CD14-positive monocyte (primary cell): ENCODE results near the gene XYLB. TPM values are rescaled to one million over a fixed set of nuclear protein-coding genes. Genes with fewer than 3 reads are reported as not detected.

Experiments used
- DNase-seq, 3 donors: peaks; one replicate each; pipeline ENCODE4 v3.0.0-alpha.2; 2011 to 2022
- H2AFZ ChIP-seq: 2 replicates; pipeline ENCODE4 v1.6.0; 2012; ENCODE audit warnings: mild to moderate bottlenecking, low read depth, low read length, inconsistent platforms; ENCODE audit not compliant: insufficient read depth, poor library complexity, severe bottlenecking
- H3K27ac ChIP-seq, 2 donors: 1 replicate in 1 of 2; 2 replicates in 1 of 2; pipeline ENCODE4 v1.5.1; 2012 to 2013; ENCODE audit warnings: low read length in 2 of 2, control low read depth in 1 of 2, inconsistent platforms in 1 of 2, low read depth in 1 of 2, mild to moderate bottlenecking in 1 of 2
- H3K27me3 ChIP-seq, 2 donors: one replicate each; pipeline versions ENCODE4 v1.6.0 to v1.6.1; 2011 to 2013; ENCODE audit warnings: low read length in 2 of 2; ENCODE audit not compliant: control insufficient read depth in 2 of 2, insufficient read depth in 2 of 2
- H3K36me3 ChIP-seq, 2 donors: replicated peaks in 1 of 2; 1 replicate in 1 of 2; 2 replicates in 1 of 2; pipeline versions ENCODE4 v1.5.1 to v1.6.1; 2012 to 2013; ENCODE audit warnings: low read length in 2 of 2, control low read depth in 1 of 2, inconsistent platforms in 1 of 2, mild to moderate bottlenecking in 1 of 2; ENCODE audit not compliant: insufficient read depth in 2 of 2, control insufficient read depth in 1 of 2
- H3K4me1 ChIP-seq, 2 donors: 1 replicate in 1 of 2; 2 replicates in 1 of 2; pipeline versions ENCODE4 v1.5.1 to v1.6.1; 2012 to 2013; ENCODE audit warnings: low read length in 2 of 2, control low read depth in 1 of 2, inconsistent platforms in 1 of 2, mild to moderate bottlenecking in 1 of 2, moderate library complexity in 1 of 2; ENCODE audit not compliant: insufficient read depth in 2 of 2, control insufficient read depth in 1 of 2
- H3K4me2 ChIP-seq: replicated peaks from 2 replicates; pipeline ENCODE3; 2012; ENCODE audit warnings: low read length, moderate library complexity, mild to moderate bottlenecking; ENCODE audit not compliant: poor library complexity, severe bottlenecking; ENCODE audit errors: extremely low read depth
- H3K4me3 ChIP-seq, 3 experiments: fragments of 200-600 bp in 1 of 3; sonication (generic) in 1 of 3; replicated peaks in 1 of 3; 1 replicate in 2 of 3; 2 replicates in 1 of 3; pipeline ENCODE4 v1.5.1; 2011 to 2013; ENCODE audit warnings: low read length in 3 of 3, mild to moderate bottlenecking in 3 of 3, control low read depth in 2 of 3, low read depth in 2 of 3, inconsistent platforms in 1 of 3, moderate library complexity in 1 of 3
- H3K79me2 ChIP-seq: 2 replicates; pipeline ENCODE4 v1.6.0; 2012; ENCODE audit warnings: mild to moderate bottlenecking, control low read depth, inconsistent platforms, low read length, moderate library complexity; ENCODE audit not compliant: insufficient read depth
- H3K9ac ChIP-seq: 2 replicates; pipeline ENCODE4 v1.6.0; 2017; ENCODE audit warnings: low read length, mild to moderate bottlenecking; ENCODE audit not compliant: insufficient read depth, poor library complexity, severe bottlenecking
- H3K9me3 ChIP-seq, 2 donors: replicated peaks in 1 of 2; 1 replicate in 1 of 2; 2 replicates in 1 of 2; pipeline versions ENCODE4 v1.5.1 to v1.6.1; 2012 to 2013; ENCODE audit warnings: low read length in 2 of 2, control low read depth in 1 of 2; ENCODE audit not compliant: control insufficient read depth in 1 of 2, insufficient read depth in 1 of 2
- H4K20me1 ChIP-seq: 2 replicates; pipeline ENCODE4 v1.6.0; 2012; ENCODE audit warnings: mild to moderate bottlenecking, low read length, control low read depth, moderate library complexity; ENCODE audit not compliant: insufficient read depth
- H3K27ac Mint-ChIP-seq, 7 donors: one replicate each; pipeline ENCODE4 v1.8.0; 2020; ENCODE audit warnings: mild to moderate bottlenecking in 7 of 7, mixed read lengths in 7 of 7, moderate library complexity in 6 of 7, inconsistent platforms in 2 of 7
- H3K27me3 Mint-ChIP-seq, 3 donors: one replicate each; pipeline ENCODE4 v1.8.0; 2021 to 2022; ENCODE audit warnings: low read depth in 3 of 3, mild to moderate bottlenecking in 3 of 3, mixed read lengths in 3 of 3, moderate library complexity in 3 of 3, inconsistent platforms in 1 of 3
- H3K36me3 Mint-ChIP-seq, 2 donors: one replicate each; pipeline ENCODE4 v1.8.0; 2020; ENCODE audit warnings: mixed read lengths in 2 of 2, inconsistent platforms in 1 of 2, mild to moderate bottlenecking in 1 of 2
- H3K4me1 Mint-ChIP-seq: one replicate; pipeline ENCODE4 v1.8.0; 2020; ENCODE audit warnings: mild to moderate bottlenecking, mixed read lengths
- H3K4me3 Mint-ChIP-seq, 2 donors: one replicate each; pipeline ENCODE4 v1.8.0; 2020; ENCODE audit warnings: mild to moderate bottlenecking in 2 of 2, mixed read lengths in 2 of 2, moderate library complexity in 1 of 2
- H3K9me3 Mint-ChIP-seq, 7 donors: one replicate each; pipeline ENCODE4 v1.8.0; 2020 to 2022; ENCODE audit warnings: mixed read lengths in 7 of 7, mild to moderate bottlenecking in 6 of 7, moderate library complexity in 6 of 7, inconsistent platforms in 2 of 7
- CTCF ChIP-seq: fragments of 200-600 bp; IDR thresholded peaks from one replicate; pipeline ENCODE4 v1.8.0; 2022; ENCODE audit warnings: antibody characterized with exemption, mild to moderate bottlenecking
- WGBS: methylation state at CpG from one replicate; pipeline ENCODE4 v1.1.5; 2013; ENCODE audit warnings: missing lambda C conversion rate; ENCODE audit not compliant: insufficient coverage; 5-methylcytosine and 5-hydroxymethylcytosine counted together
- intact Hi-C, 2 donors: fragments of 100-400 bp; cut with micrococcal nuclease; formaldehyde crosslinking; loops; one replicate each; pipeline versions ENCODE4 v1.15.0 to v1.15.1; 2023
- polyA plus RNA-seq, 3 donors: library from polyadenylated mRNA; depleted of rRNA in 1 of 3; unstranded in 2 of 3; stranded (reverse) in 1 of 3; fragments of 300-500 nt in 2 of 3; fragments of >200 nt in 1 of 3; fragmentation: Illumina TruSeq in 2 of 3; gene quantifications; 1 replicate in 2 of 3; 2 replicates in 1 of 3; pipeline ENCODE4 v1.2.3, GENCODE V29; 2012 to 2021

The XYLB gene
- polyA plus RNA-seq, 3 donors = 0.60 to 1.00 (median 0.74) TPM

GRCh38 chr3:38327335-38328009 lies 19.1 kb upstream of the XYLB start:
- H3K9me3 Mint-ChIP-seq = peaks cover 0 to 18% (median 3%) of the 10 kb centered on the region in 7 donors
- Histone ChIP-seq H3K4me3 (no peak overlapping the region), H3K4me2 (no peak overlapping the region), H3K9ac (no peak overlapping the region), H3K4me1 (no peaks in the 10 kb centered on the region), H3K27me3 (no peaks in the 10 kb centered on the region), H2AFZ (no peak overlapping the region), H3K36me3 (no peaks in the 10 kb centered on the region), H3K79me2 (no peaks in the 10 kb centered on the region), H4K20me1 (no peaks in the 10 kb centered on the region), H3K9me3 (no peaks in the 10 kb centered on the region), H3K27ac (no peak overlapping the region)
- no peak for TF ChIP-seq CTCF
- intact Hi-C loops = no loop called here
- DNase-seq = peak in 2 of 3 donors; percentile 19 to 56
- H3K27me3 Mint-ChIP-seq = peaks cover 4 to 5% (median 5%) of the 10 kb centered on the region in 3 donors
- no peak overlapping the region for H3K27ac Mint-ChIP-seq
- H3K36me3 Mint-ChIP-seq = no peaks in the 10 kb centered on the region
- H3K4me1 Mint-ChIP-seq = peaks cover 3% of the 10 kb centered on the region
- H3K4me3 Mint-ChIP-seq = no peak overlapping the region

GRCh38 chr3:38331257-38332022 lies 15.1 kb upstream of the XYLB start:
- H4K20me1 ChIP-seq = no peaks in the 10 kb centered on the region
- Mint-ChIP-seq H3K4me3 (no peak overlapping the region), H3K36me3 (no peaks in the 10 kb centered on the region), H3K4me1 (peaks cover 3% of the 10 kb centered on the region), H3K9me3 (peaks cover 0 to 12% (median 3%) of the 10 kb centered on the region in 7 donors), H3K27me3 (peaks cover 2 to 12% (median 6%) of the 10 kb centered on the region in 3 donors), H3K27ac (peak overlapping the region in 1 of 7 donors; percentile 43)
- intact Hi-C loops = no loop called here
- no peaks in the 10 kb centered on the region for H3K4me1 ChIP-seq
- no peaks in the 10 kb centered on the region for H3K79me2 ChIP-seq
- no peak overlapping the region for H2AFZ ChIP-seq
- H3K9ac ChIP-seq = no peak overlapping the region
- no peak overlapping the region for H3K4me3 ChIP-seq
- H3K4me2 ChIP-seq = no peak overlapping the region
- no peaks in the 10 kb centered on the region for H3K9me3 ChIP-seq
- DNase-seq = no peak
- no peaks in the 10 kb centered on the region for H3K36me3 ChIP-seq
- WGBS = 50% methylated on average over 1 of the region's 4 CpGs
- H3K27ac ChIP-seq = no peak overlapping the region
- no peaks in the 10 kb centered on the region for H3K27me3 ChIP-seq
- no peak for TF ChIP-seq CTCF
